ENCODE data around the gene NCAPD2. TPM values are rescaled to one million over a fixed set of nuclear protein-coding genes. Genes with fewer than 3 reads are reported as not detected.

Gene NCAPD2
- total RNA-seq (41.1 and 42.1 TPM in 2 replicates), polyA plus RNA-seq (18.4 and 19.9 TPM in 2 replicates), polyA minus RNA-seq (19.3 and 26.8 TPM in 2 replicates)
- 31.8 TPM for total RNA-seq (2013)

GRCh38 chr12:6493497-6494257, at the start of gene NCAPD2:
NCAPD2 (plus strand) TSS chr12:6494102; CDS start chr12:6495099, 997 bp downstream.
- peaks cover 22 to 27% of the 10 kb centered on the region in 2 donors for H3K4me1 ChIP-seq (ENCODE audit: control insufficient read depth in 2 of 2, insufficient read depth in 2 of 2, low read length in 2 of 2)
- ChIA-PET CTCF (interaction anchor here (0.8 to 3.4 kb wide), 13 partner anchors 23 to 70 kb away, joined by 3 to 24 read pairs (median 4); partner anchors contain the start of gene VAMP1), POLR2A (interaction anchor here (0.6 to 4.8 kb wide), 14 partner anchors 10 to 452 kb away, joined by 3 to 46 read pairs (median 4); partner anchors contain the start of genes C12orf57, CD27, CDCA3 and GAPDH)
- H3K79me2 ChIP-seq (ENCODE audit: control insufficient read depth, insufficient read depth, low read length), result peaks cover 19% of the 10 kb centered on the region
- H3K9me3 Mint-ChIP-seq (ENCODE audit: insufficient read depth), result no peaks in the 10 kb centered on the region
- peak within 1 kb of the TSS; percentile 94 for H3K9ac ChIP-seq (ENCODE audit: low read length)
- ATAC-seq (ENCODE audit: low read depth), result peak; percentile 86
- peaks cover 31% of the 10 kb centered on the region for H3K4me1 Mint-ChIP-seq
- peak within 1 kb of the TSS; percentile 96 for H2AFZ ChIP-seq (ENCODE audit: insufficient read depth, low read depth, low read length, poor library complexity, severe bottlenecking)
- H3K27ac ChIP-seq (ENCODE audit: low read length in 2 of 2), result peak within 1 kb of the TSS; percentile 92 to 95
- intact Hi-C loops (cut with micrococcal nuclease), result loop anchor here (1.0 kb wide), 4 partner anchors 23 to 67 kb away; partner anchors contain the start of genes GAPDH, IFFO1 and VAMP1
- H3K27ac Mint-ChIP-seq, result peak within 1 kb of the TSS; percentile 95
- WGBS (ENCODE audit: insufficient coverage), result under 1% methylated on average over 47 of the region's 49 CpGs
- no peaks in the 10 kb centered on the region for H3K27me3 Mint-ChIP-seq
- H4K20me1 ChIP-seq (ENCODE audit: control insufficient read depth, insufficient read depth, low read length, poor library complexity, severe bottlenecking), result no peaks in the 10 kb centered on the region
- no peak for TF ChIP-seq EZH2 (IDR thresholded peaks at IDR 0.05; ENCODE audit: borderline replicate concordance, insufficient read depth, low read depth, low read length, poor library complexity, severe bottlenecking)
- TF ChIP-seq, protein P1, sequence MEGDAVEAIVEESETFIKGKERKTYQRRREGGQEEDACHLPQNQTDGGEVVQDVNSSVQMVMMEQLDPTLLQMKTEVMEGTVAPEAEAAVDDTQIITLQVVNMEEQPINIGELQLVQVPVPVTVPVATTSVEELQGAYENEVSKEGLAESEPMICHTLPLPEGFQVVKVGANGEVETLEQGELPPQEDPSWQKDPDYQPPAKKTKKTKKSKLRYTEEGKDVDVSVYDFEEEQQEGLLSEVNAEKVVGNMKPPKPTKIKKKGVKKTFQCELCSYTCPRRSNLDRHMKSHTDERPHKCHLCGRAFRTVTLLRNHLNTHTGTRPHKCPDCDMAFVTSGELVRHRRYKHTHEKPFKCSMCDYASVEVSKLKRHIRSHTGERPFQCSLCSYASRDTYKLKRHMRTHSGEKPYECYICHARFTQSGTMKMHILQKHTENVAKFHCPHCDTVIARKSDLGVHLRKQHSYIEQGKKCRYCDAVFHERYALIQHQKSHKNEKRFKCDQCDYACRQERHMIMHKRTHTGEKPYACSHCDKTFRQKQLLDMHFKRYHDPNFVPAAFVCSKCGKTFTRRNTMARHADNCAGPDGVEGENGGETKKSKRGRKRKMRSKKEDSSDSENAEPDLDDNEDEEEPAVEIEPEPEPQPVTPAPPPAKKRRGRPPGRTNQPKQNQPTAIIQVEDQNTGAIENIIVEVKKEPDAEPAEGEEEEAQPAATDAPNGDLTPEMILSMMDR (IDR thresholded peaks at IDR 0.05), result peak; percentile 22
- DNase-seq, result peak; percentile 97
- H3K4me2 ChIP-seq (replicated peaks; ENCODE audit: low read depth, low read length, poor library complexity, severe bottlenecking), result peak within 1 kb of the TSS; percentile 89
- H3K4me3 Mint-ChIP-seq, result peak within 1 kb of the TSS; percentile 98
- no peaks in the 10 kb centered on the region for H3K27me3 ChIP-seq (replicated peaks in 1 of 4; ENCODE audit: control extremely low read depth in 1 of 4, control insufficient read depth in 3 of 4, insufficient read depth in 4 of 4, low read length in 3 of 4)
- peak within 1 kb of the TSS; percentile 68 to 100 (median 95) for H3K4me3 ChIP-seq (ENCODE audit: control extremely low read depth in 1 of 5, extremely low read depth in 1 of 5, insufficient read depth in 1 of 5, low read depth in 2 of 5, low read length in 4 of 5)
- no peaks in the 10 kb centered on the region for H3K9me3 ChIP-seq (ENCODE audit: control extremely low read depth in 1 of 3, control insufficient read depth in 2 of 3, insufficient read depth in 1 of 3, low read length in 2 of 3)
- H3K36me3 ChIP-seq (replicated peaks in 1 of 2; ENCODE audit: control extremely low read depth in 1 of 2, control insufficient read depth in 1 of 2, extremely low read depth in 1 of 2, insufficient read depth in 2 of 2, low read length in 1 of 2), result peaks cover 2 to 25% of the 10 kb centered on the region in 2 experiments

Measured in B cell (primary cell).